GM19324 (cell line): ENCODE results near the gene STK32A.
"Not testable (repeated sequence)": the region's sequence is repeated elsewhere in the genome, so short reads cannot be mapped to it uniquely, and the experiment has no call there.

Experiments
- ATAC-seq: cut with Tn5 transposase; IDR thresholded peaks from one replicate; pipeline ENCODE4 v1.9.1; 2021; ENCODE audit warnings: mild to moderate bottlenecking, moderate library complexity; ENCODE audit not compliant: unreplicated experiment, low FRiP score

Gene STK32A

GRCh38 chr5:147340941-147341340 lies 106.1 kb downstream of the STK32A start:
- no peak for ATAC-seq

- no peak for ATAC-seq
Observed at GRCh38 chr5:147341345-147341744, 106.5 kb downstream of the STK32A start.

- no peak for ATAC-seq
Observed at GRCh38 chr5:147344861-147345260, 110.0 kb downstream of the STK32A start.

GRCh38 chr5:147346006-147346561 lies 111.3 kb downstream of the STK32A start:
- no peak for ATAC-seq

GRCh38 chr5:147348046-147348445 lies 113.2 kb downstream of the STK32A start:
- ATAC-seq, result no peak

- ATAC-seq, result no peak
Observed at GRCh38 chr5:147348451-147348850, 113.6 kb downstream of the STK32A start.

- ATAC-seq, result no peak
Observed at GRCh38 chr5:147349241-147349640, 114.4 kb downstream of the STK32A start.

- no peak for ATAC-seq
Observed at GRCh38 chr5:147359101-147359500, 124.3 kb downstream of the STK32A start.

- no peak for ATAC-seq
Observed at GRCh38 chr5:147359581-147359980, 124.8 kb downstream of the STK32A start.

GRCh38 chr5:147360816-147361215 lies 126.0 kb downstream of the STK32A start:
- no peak for ATAC-seq

GRCh38 chr5:147361441-147362175 lies 126.8 kb downstream of the STK32A start:
- no peak for ATAC-seq

GRCh38 chr5:147367381-147367780 lies 132.6 kb downstream of the STK32A start:
- not testable (repeated sequence) for ATAC-seq

- no peak for ATAC-seq
Observed at GRCh38 chr5:147369742-147370374, 135.0 kb downstream of the STK32A start.

- ATAC-seq, result no peak
Observed at GRCh38 chr5:147371290-147371689, 136.5 kb downstream of the STK32A start.

- ATAC-seq, result no peak
Observed at GRCh38 chr5:147372191-147372590, 137.4 kb downstream of the STK32A start.

GRCh38 chr5:147373328-147373727 lies 138.5 kb downstream of the STK32A start:
- no peak for ATAC-seq

- no peak for ATAC-seq
Observed at GRCh38 chr5:147375151-147375550, 140.3 kb downstream of the STK32A start.

GRCh38 chr5:147377682-147378081 lies 142.9 kb downstream of the STK32A start:
- no peak for ATAC-seq

- no peak for ATAC-seq
Observed at GRCh38 chr5:147381555-147381954, 146.7 kb downstream of the STK32A start.

- no peak for ATAC-seq
Observed at GRCh38 chr5:147382776-147383175, 147.9 kb downstream of the STK32A start.

GRCh38 chr5:147384346-147385193 lies 149.7 kb downstream of the STK32A start:
- no peak for ATAC-seq
